MM.1S (cell line): Measurements from ENCODE around the gene PTGES.

Experiments used
- DNase-seq: peaks from one replicate; pipeline ENCODE4 v3.0.0-alpha.2; 2015
- H2AFZ ChIP-seq: fragments of 300-600 bp; sonication (generic); 2 replicates; pipeline ENCODE4 v1.6.0; 2016; ENCODE audit warnings: antibody characterized with exemption, low read length
- H3F3A ChIP-seq: fragments of 300-600 bp; sonication (generic); 2 replicates; pipeline ENCODE4 v1.6.1; 2016; ENCODE audit warnings: mild to moderate bottlenecking, antibody characterized with exemption, low read length, moderate library complexity, mixed read lengths; ENCODE audit not compliant: insufficient read depth
- H3K27ac ChIP-seq: fragments of 300-600 bp; sonication (generic); 2 replicates; pipeline ENCODE4 v1.5.1; 2016; ENCODE audit warnings: mild to moderate bottlenecking, low read length
- H3K27me3 ChIP-seq: fragments of 300-600 bp; sonication (generic); replicated peaks from 2 replicates; pipeline ENCODE4 v1.6.0; 2016; ENCODE audit warnings: low read length; ENCODE audit not compliant: insufficient read depth
- H3K36me3 ChIP-seq: fragments of 300-600 bp; sonication (generic); replicated peaks from 2 replicates; pipeline ENCODE4 v1.6.1; 2016; ENCODE audit warnings: mild to moderate bottlenecking, low read length, mixed read lengths; ENCODE audit not compliant: insufficient read depth
- H3K4me1 ChIP-seq: fragments of 300-600 bp; sonication (generic); 2 replicates; pipeline ENCODE4 v1.6.1; 2016; ENCODE audit warnings: low read length, mixed read lengths
- H3K4me2 ChIP-seq: fragments of 300-600 bp; sonication (generic); 2 replicates; pipeline ENCODE4 v1.6.0; 2016; ENCODE audit warnings: low read depth, low read length
- H3K4me3 ChIP-seq: fragments of 300-600 bp; sonication (generic); 2 replicates; pipeline ENCODE4 v1.5.1; 2016; ENCODE audit warnings: low read length, mixed read lengths
- H3K79me2 ChIP-seq: fragments of 300-600 bp; sonication (generic); 2 replicates; pipeline ENCODE4 v1.6.1; 2016; ENCODE audit warnings: mixed run types, low read length, mixed read lengths
- H3K9ac ChIP-seq: fragments of 300-600 bp; sonication (generic); 2 replicates; pipeline ENCODE4 v1.6.1; 2016; ENCODE audit warnings: low read length, mixed read lengths
- H3K9me2 ChIP-seq: fragments of 300-600 bp; sonication (generic); replicated peaks from 2 replicates; pipeline ENCODE4 v1.6.1; 2016; ENCODE audit warnings: mild to moderate bottlenecking, low read length, mixed read lengths; ENCODE audit not compliant: insufficient read depth
- H3K9me3 ChIP-seq: fragments of 300-600 bp; sonication (generic); replicated peaks from 2 replicates; pipeline ENCODE4 v1.6.1; 2016; ENCODE audit warnings: mild to moderate bottlenecking, low read length, mixed read lengths; ENCODE audit not compliant: insufficient read depth
- H4K20me1 ChIP-seq: fragments of 300-600 bp; sonication (generic); 2 replicates; pipeline ENCODE4 v1.6.1; 2016; ENCODE audit warnings: mild to moderate bottlenecking, low read length, moderate library complexity, mixed read lengths; ENCODE audit not compliant: insufficient read depth
- EZH2 ChIP-seq: fragments of 300-600 bp; sonication (generic); optimal IDR thresholded peaks from 2 replicates; pipeline ENCODE3; 2017; ENCODE audit warnings: low read depth, mild to moderate bottlenecking, antibody characterized with exemption, low read length, mixed read lengths
- EZH2phosphoT487 ChIP-seq: fragments of 300-600 bp; sonication (generic); IDR thresholded peaks from 2 replicates; pipeline ENCODE4 v1.6.1; 2018; ENCODE audit warnings: antibody characterized with exemption, low read length
- TF ChIP-seq, protein P1 (sequence below): fragments of 300-600 bp; sonication (generic); IDR thresholded peaks from 2 replicates; pipeline ENCODE4 v1.5.1; 2016; ENCODE audit warnings: antibody characterized with exemption, low read length, mixed read lengths

PTGES gene

DNA sequence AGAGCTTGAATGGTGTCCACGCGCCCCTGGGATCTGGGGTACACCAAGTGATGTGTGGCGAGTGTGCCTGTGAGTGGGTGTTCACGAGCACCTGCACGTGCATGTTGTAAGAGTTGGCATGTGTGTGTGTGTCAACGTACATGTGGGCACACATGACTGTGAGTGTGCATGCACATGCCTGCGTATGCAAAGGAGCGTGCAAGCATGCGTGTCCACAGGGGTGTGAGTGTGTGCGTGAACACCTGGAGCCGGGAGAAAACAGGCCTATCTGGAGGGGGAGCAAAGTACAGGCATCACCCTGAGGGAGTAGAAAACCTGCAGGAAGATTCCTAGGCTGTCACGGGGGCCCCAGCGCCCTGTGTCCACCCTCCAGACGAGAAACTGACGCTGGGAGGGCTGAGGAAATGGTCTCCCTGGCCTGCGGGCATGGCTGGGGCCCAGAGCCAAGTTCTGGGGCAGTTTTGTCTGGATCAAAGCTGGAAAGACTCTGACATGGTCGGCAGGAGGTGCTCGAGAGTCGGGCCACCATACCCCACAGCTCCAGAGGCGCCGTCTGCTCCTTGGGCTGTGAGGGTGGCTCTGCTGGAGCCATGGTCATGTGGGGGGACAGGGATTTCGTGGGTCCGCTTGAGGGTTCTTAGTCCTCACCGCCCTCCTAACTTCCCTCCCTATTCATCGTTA lies 31.8 kb downstream of the PTGES start:
- no peak overlapping the region for H3K4me2 ChIP-seq
- H4K20me1 ChIP-seq: no peaks in the 10 kb centered on the region
- H3K4me1 ChIP-seq: no peaks in the 10 kb centered on the region

DNA sequence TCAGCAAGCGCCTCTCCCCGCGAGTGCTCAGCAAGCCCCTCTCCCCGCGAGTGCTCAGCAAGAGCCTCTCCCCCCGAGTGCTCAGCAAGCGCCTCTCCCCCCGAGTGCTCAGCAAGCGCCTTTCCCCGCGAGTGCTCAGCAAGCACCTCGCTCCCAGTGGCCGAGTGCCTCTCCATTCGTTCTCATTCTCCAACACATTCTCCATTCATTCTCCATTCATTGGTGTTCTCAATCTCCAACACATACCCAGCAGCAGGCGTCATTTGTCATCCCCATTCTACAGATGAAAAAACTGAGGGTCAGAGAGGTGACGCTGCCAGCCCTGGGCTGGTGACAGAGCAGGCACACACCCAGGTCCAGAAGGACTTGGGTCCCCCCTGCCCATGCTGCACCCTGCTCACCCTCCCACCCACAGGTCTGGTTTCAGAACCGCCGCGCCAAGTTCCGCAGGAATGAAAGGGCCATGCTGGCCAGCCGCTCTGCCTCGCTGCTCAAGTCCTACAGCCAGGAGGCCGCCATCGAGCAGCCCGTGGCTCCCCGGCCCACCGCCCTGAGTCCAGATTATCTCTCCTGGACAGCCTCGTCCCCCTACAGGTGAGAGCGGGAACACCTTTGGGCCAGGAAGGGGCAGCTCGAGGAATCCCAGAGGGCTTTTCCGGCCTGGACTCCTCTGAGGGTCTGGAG lies 32.5 kb downstream of the PTGES start:
- H3K4me2 ChIP-seq: no peak overlapping the region
- H3K79me2 ChIP-seq: no peaks in the 10 kb centered on the region
- no peak for DNase-seq
- H3K9me3 ChIP-seq: no peaks in the 10 kb centered on the region
- H3F3A ChIP-seq: no peaks in the 10 kb centered on the region
- no peaks in the 10 kb centered on the region for H3K9me2 ChIP-seq
- no peak overlapping the region for H3K9ac ChIP-seq
- TF ChIP-seq, protein P1, sequence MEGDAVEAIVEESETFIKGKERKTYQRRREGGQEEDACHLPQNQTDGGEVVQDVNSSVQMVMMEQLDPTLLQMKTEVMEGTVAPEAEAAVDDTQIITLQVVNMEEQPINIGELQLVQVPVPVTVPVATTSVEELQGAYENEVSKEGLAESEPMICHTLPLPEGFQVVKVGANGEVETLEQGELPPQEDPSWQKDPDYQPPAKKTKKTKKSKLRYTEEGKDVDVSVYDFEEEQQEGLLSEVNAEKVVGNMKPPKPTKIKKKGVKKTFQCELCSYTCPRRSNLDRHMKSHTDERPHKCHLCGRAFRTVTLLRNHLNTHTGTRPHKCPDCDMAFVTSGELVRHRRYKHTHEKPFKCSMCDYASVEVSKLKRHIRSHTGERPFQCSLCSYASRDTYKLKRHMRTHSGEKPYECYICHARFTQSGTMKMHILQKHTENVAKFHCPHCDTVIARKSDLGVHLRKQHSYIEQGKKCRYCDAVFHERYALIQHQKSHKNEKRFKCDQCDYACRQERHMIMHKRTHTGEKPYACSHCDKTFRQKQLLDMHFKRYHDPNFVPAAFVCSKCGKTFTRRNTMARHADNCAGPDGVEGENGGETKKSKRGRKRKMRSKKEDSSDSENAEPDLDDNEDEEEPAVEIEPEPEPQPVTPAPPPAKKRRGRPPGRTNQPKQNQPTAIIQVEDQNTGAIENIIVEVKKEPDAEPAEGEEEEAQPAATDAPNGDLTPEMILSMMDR: peak; percentile 35
- TF ChIP-seq EZH2phosphoT487 (0 out of 2 replicates have a peak, but pooled peaks have one; percentile 29), EZH2 (no peak)
- no peaks in the 10 kb centered on the region for H3K36me3 ChIP-seq
- no peaks in the 10 kb centered on the region for H3K4me1 ChIP-seq
- no peak overlapping the region for H3K4me3 ChIP-seq
- no peak overlapping the region for H3K27ac ChIP-seq
- H4K20me1 ChIP-seq: no peaks in the 10 kb centered on the region
- no peak overlapping the region for H2AFZ ChIP-seq
- H3K27me3 ChIP-seq: peaks cover 98% of the 10 kb centered on the region

More for the DNA sequence above, 31.8 kb downstream of the PTGES start:
- H2AFZ ChIP-seq: no peak overlapping the region
- no peaks in the 10 kb centered on the region for H3K36me3 ChIP-seq
- no peaks in the 10 kb centered on the region for H3K9me3 ChIP-seq
- H3K9me2 ChIP-seq: no peaks in the 10 kb centered on the region
- no peaks in the 10 kb centered on the region for H3F3A ChIP-seq
- H3K27ac ChIP-seq: no peak overlapping the region
- peaks cover 98% of the 10 kb centered on the region for H3K27me3 ChIP-seq
- DNase-seq: no peak
- H3K4me3 ChIP-seq: no peak overlapping the region
- no peak for TF ChIP-seq EZH2phosphoT487
- TF ChIP-seq EZH2: no peak
- TF ChIP-seq, protein P1: peak; percentile 23; the same call in 1 of the 2 replicates
- no peaks in the 10 kb centered on the region for H3K79me2 ChIP-seq
- no peak overlapping the region for H3K9ac ChIP-seq

DNA sequence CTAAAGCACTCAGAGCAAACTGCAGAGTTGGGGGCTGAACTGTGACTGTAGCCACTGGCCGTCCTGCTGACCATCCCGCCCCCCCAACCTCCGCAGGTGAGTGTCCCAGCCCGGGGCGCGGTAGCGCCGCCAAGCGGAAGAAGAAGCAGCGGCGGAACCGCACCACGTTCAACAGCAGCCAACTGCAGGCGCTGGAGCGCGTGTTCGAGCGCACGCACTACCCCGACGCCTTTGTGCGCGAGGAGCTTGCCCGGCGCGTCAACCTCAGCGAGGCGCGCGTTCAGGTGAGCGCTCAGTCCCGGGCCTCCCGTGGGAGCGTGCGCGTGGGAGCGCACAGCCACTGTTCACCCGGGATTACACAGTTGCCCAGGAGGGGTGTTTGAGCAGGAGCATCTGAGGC lies 33.7 kb downstream of the PTGES start:
- Histone ChIP-seq H3K4me2 (no peak overlapping the region), H3K27ac (no peak overlapping the region), H2AFZ (no peak overlapping the region), H4K20me1 (no peaks in the 10 kb centered on the region), H3K9me2 (no peaks in the 10 kb centered on the region), H3K4me1 (no peaks in the 10 kb centered on the region), H3K27me3 (peaks cover 99% of the 10 kb centered on the region), H3K9ac (no peak overlapping the region), H3K9me3 (no peaks in the 10 kb centered on the region), H3K79me2 (no peaks in the 10 kb centered on the region), H3F3A (no peaks in the 10 kb centered on the region), H3K36me3 (no peaks in the 10 kb centered on the region), H3K4me3 (no peak overlapping the region)
- TF ChIP-seq, protein P1: no peak
- TF ChIP-seq EZH2: no peak
- TF ChIP-seq EZH2phosphoT487: no peak
- no peak for DNase-seq
